LNCaP clone FGC (cell line): Measurements from ENCODE around the gene BNIPL.

ENCODE experiments used
- DNase-seq: peaks from one replicate; pipeline ENCODE4 v3.0.0-alpha.2; 2011; ENCODE audit warnings: low read depth
- H3K4me3 ChIP-seq: 2 replicates; pipeline ENCODE4 v1.5.1; 2011; ENCODE audit warnings: mild to moderate bottlenecking, low read depth, low read length, control low read depth
- CTCF ChIP-seq: IDR thresholded peaks from 2 replicates; pipeline ENCODE4 v1.5.1; 2012; ENCODE audit warnings: mild to moderate bottlenecking; ENCODE audit not compliant: control insufficient read depth, insufficient read depth; ENCODE audit errors: extremely low read depth

Gene BNIPL

GRCh38 chr1:151002611-151003010, 33.8 kb upstream of the BNIPL start:
- H3K4me3 ChIP-seq, result no peak overlapping the region
- no peak for TF ChIP-seq CTCF
- no peak for DNase-seq

- no peak for TF ChIP-seq CTCF
- no peak for DNase-seq
- no peak overlapping the region for H3K4me3 ChIP-seq
Observed at GRCh38 chr1:151003180-151003579, 33.2 kb upstream of the BNIPL start.

GRCh38 chr1:151005729-151006319, 30.6 kb upstream of the BNIPL start:
- peak overlapping the region; percentile 50 for H3K4me3 ChIP-seq
- DNase-seq, result no peak
- TF ChIP-seq CTCF, result no peak

- peak within 1 kb of the TSS; percentile 63 for H3K4me3 ChIP-seq
- DNase-seq, result peak; percentile 43
- TF ChIP-seq CTCF, result peak; percentile 52
Observed at GRCh38 chr1:151006327-151007052, 29.9 kb upstream of the BNIPL start, which contains the start of gene MINDY1. MINDY1 (minus strand) TSS chr1:151006902; CDS start chr1:151002617, 4,285 bp downstream.

GRCh38 chr1:151007853-151008243, 28.5 kb upstream of the BNIPL start:
- peak overlapping the region; percentile 63 for H3K4me3 ChIP-seq
- no peak for TF ChIP-seq CTCF
- DNase-seq, result no peak

- peak within 1 kb of the TSS; percentile 63 for H3K4me3 ChIP-seq
- TF ChIP-seq CTCF, result no peak
- DNase-seq, result peak; percentile 91
Observed at GRCh38 chr1:151008244-151009205, 27.9 kb upstream of the BNIPL start, which contains the start of gene PRUNE1. PRUNE1 (plus strand) TSS chr1:151008449; CDS start chr1:151008633, 184 bp downstream.
